PC-9 (cell line): ENCODE results near the gene CDKN1A. TPM values are rescaled to one million over a fixed set of nuclear protein-coding genes. Genes with fewer than 3 reads are reported as not detected.

Experiments used
- BruUV-seq: library from RNA; stranded (reverse); fragments of 400-500 nt; replicated peaks from 2 replicates; lab custom pipeline; 2021; lab: Mats Ljungman, UMichigan
- CTCF ChIA-PET: fragments of 300-600 bp; sonication (Branson Sonifier 250); formaldehyde crosslinking; loops from one replicate; lab custom pipeline; 2022; ENCODE audit warnings: antibody characterized with exemption; lab: Charles Lee
- POLR2A ChIA-PET: fragments of 300-600 bp; sonication (Branson Sonifier 250); formaldehyde crosslinking; loops from one replicate; lab custom pipeline; 2022; ENCODE audit warnings: antibody characterized with exemption; ENCODE audit not compliant: unreplicated experiment; lab: Charles Lee
- DNase-seq, 2 experiments: peaks; one replicate each; pipeline versions ENCODE4 v3.0.0 to v3.0.0-alpha.2; 2015 to 2022; ENCODE audit warnings: mixed read lengths in 1 of 2
- H2AFZ ChIP-seq: fragments of 200-600 bp; sonication (generic); 2 replicates; pipeline ENCODE4 v1.8.1; 2017; ENCODE audit warnings: antibody characterized with exemption
- H3F3A ChIP-seq: fragments of 200-600 bp; sonication (generic); 2 replicates; pipeline ENCODE4 v1.8.1; 2017; ENCODE audit warnings: antibody characterized with exemption, mild to moderate bottlenecking, low read depth; ENCODE audit not compliant: insufficient read depth
- H3K27ac ChIP-seq: fragments of 200-600 bp; sonication (generic); 2 replicates; pipeline ENCODE4 v1.6.1; 2016; ENCODE audit warnings: mixed run types
- H3K27me3 ChIP-seq: fragments of 200-600 bp; sonication (generic); 2 replicates; pipeline ENCODE4 v1.6.1; 2016; ENCODE audit warnings: low read depth, mixed run types; ENCODE audit not compliant: insufficient read depth
- H3K36me3 ChIP-seq: fragments of 200-600 bp; sonication (generic); 2 replicates; pipeline ENCODE4 v1.6.1; 2016; ENCODE audit warnings: low read depth, mixed run types
- H3K4me1 ChIP-seq: fragments of 200-600 bp; sonication (generic); replicated peaks from 2 replicates; pipeline ENCODE4 v1.6.1; 2016; ENCODE audit warnings: mixed run types; ENCODE audit not compliant: insufficient read depth
- H3K4me2 ChIP-seq: fragments of 200-600 bp; sonication (generic); 2 replicates; pipeline ENCODE4 v1.6.1; 2017; ENCODE audit warnings: mixed run types
- H3K4me3 ChIP-seq: fragments of 200-600 bp; sonication (generic); 2 replicates; pipeline ENCODE4 v1.6.1; 2016; ENCODE audit warnings: mixed run types
- H3K79me2 ChIP-seq: fragments of 200-600 bp; sonication (generic); 2 replicates; pipeline ENCODE4 v1.6.1; 2017; ENCODE audit warnings: low read depth, mixed run types
- H3K9me2 ChIP-seq: fragments of 200-600 bp; sonication (generic); 2 replicates; pipeline ENCODE4 v1.8.1; 2017; ENCODE audit warnings: mild to moderate bottlenecking; ENCODE audit not compliant: insufficient read depth
- H3K9me3 ChIP-seq: fragments of 200-600 bp; sonication (generic); 2 replicates; pipeline ENCODE4 v1.8.1; 2016; ENCODE audit warnings: low read depth; ENCODE audit not compliant: insufficient read depth
- H4K20me1 ChIP-seq: fragments of 200-600 bp; sonication (generic); 2 replicates; pipeline ENCODE4 v1.8.1; 2017; ENCODE audit not compliant: insufficient read depth
- CTCF ChIP-seq: fragments of 200-600 bp; sonication (generic); conservative IDR thresholded peaks from 2 replicates; pipeline ENCODE4 v1.6.1; 2017; ENCODE audit warnings: mixed run types, antibody characterized with exemption, mild to moderate bottlenecking, moderate library complexity
- EZH2 ChIP-seq: fragments of 200-600 bp; sonication (generic); IDR thresholded peaks from 2 replicates; pipeline ENCODE4 v1.8.0; 2017; ENCODE audit warnings: antibody characterized with exemption, low read depth
- intact Hi-C: fragments of 100-400 bp; cut with micrococcal nuclease; formaldehyde crosslinking; loops from one replicate; pipeline ENCODE4 v1.10.0; 2022; ENCODE audit not compliant: unreplicated experiment
- total RNA-seq: library from RNA; stranded (reverse); gene quantifications from 2 replicates; pipeline ENCODE4 v1.2.3, GENCODE V29; 2021

The CDKN1A gene
- total RNA-seq, 1 experiment from 2014 or later, result 14.8 TPM

- Histone ChIP-seq H3F3A (no peaks in the 10 kb centered on the region), H3K9me2 (no peaks in the 10 kb centered on the region), H3K4me1 (no peaks in the 10 kb centered on the region), H3K27me3 (no peaks in the 10 kb centered on the region), H3K79me2 (no peaks in the 10 kb centered on the region), H3K9me3 (no peaks in the 10 kb centered on the region), H3K4me2 (no peak overlapping the region), H3K4me3 (no peak overlapping the region), H3K36me3 (no peaks in the 10 kb centered on the region), H2AFZ (no peak overlapping the region), H3K27ac (no peak overlapping the region), H4K20me1 (no peaks in the 10 kb centered on the region)
- CTCF ChIA-PET, result no interaction called here
- DNase-seq, result no peak
- POLR2A ChIA-PET, result no interaction called here
- TF ChIP-seq EZH2 (no peak), CTCF (no peak)
- intact Hi-C loops, result no loop called here
- no TSS peak for BruUV-seq
Observed at GRCh38 chr6:36731622-36732310, 53.3 kb downstream of the CDKN1A start.

DNA sequence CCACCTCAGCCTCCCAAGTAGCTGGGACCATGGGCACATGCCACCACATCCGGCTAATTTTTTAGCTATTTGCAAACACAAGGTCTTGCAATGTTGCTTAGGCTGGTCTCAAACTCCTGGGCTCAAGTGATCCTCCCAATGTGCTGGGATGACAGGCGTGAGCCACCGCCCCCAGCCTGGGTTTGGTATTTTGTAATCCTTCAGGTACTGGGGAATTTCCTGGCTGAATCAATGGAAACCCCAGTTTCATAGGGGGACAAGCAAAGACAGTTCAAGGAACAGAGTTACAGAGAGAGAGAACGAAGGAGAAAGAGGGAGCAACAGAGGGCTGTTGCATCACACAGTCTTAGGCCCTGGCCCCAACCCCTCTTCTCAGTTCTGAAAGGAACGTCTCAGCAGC lies 54.8 kb downstream of the CDKN1A start:
- no peaks in the 10 kb centered on the region for H3K27me3 ChIP-seq
- no peak overlapping the region for H3K27ac ChIP-seq
- no peaks in the 10 kb centered on the region for H3K79me2 ChIP-seq
- CTCF ChIA-PET, result no interaction called here
- no peaks in the 10 kb centered on the region for H3K4me1 ChIP-seq
- H4K20me1 ChIP-seq, result no peaks in the 10 kb centered on the region
- no peak overlapping the region for H2AFZ ChIP-seq
- H3K9me2 ChIP-seq, result no peaks in the 10 kb centered on the region
- no peak overlapping the region for H3K4me2 ChIP-seq
- no peak for TF ChIP-seq EZH2
- TF ChIP-seq CTCF, result no peak
- POLR2A ChIA-PET, result no interaction called here
- no TSS peak for BruUV-seq
- no peak overlapping the region for H3K4me3 ChIP-seq
- no peaks in the 10 kb centered on the region for H3F3A ChIP-seq
- H3K36me3 ChIP-seq, result no peaks in the 10 kb centered on the region
- intact Hi-C loops, result no loop called here
- H3K9me3 ChIP-seq, result no peaks in the 10 kb centered on the region
- no peak for DNase-seq

DNA sequence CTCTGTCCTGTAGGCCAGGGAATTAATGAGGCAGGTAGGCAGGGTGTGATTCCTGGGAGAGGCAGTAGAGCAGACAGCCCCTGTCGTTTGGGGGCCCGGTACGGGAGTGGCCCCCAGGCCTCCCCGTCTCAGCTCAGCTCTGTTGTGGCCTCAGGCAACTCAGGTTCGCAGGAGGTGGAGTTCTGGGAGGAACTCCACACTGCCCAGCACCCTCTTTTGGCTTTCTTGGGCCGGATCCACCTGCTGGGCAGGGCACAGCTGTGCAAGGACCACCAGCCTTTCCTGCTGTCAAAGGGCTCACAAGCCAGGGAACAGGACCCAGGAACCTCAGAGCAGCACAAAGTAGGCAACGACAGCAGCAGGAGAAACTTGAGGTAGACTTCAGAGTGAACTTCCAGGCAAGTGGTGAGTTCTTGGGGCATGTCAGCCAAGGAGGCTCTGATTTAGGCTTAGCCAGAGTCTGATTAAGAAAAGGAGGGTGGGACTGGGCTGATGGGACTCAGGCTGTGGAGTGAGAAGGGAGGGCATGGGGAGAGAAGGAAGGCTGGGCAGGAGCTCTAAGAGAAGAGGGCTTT lies 56.1 kb downstream of the CDKN1A start:
- intact Hi-C loops, result no loop called here
- no peaks in the 10 kb centered on the region for H3K36me3 ChIP-seq
- no peak overlapping the region for H3K27ac ChIP-seq
- no peaks in the 10 kb centered on the region for H4K20me1 ChIP-seq
- no peak for TF ChIP-seq CTCF
- no peak for TF ChIP-seq EZH2
- H3K4me2 ChIP-seq, result no peak overlapping the region
- POLR2A ChIA-PET, result interaction anchor here (0.6 kb wide), 1 partner anchor 307 kb away, joined by 5 read pairs; no protein-coding TSS in a partner anchor
- H3K79me2 ChIP-seq, result no peaks in the 10 kb centered on the region
- CTCF ChIA-PET, result interaction anchor here (0.7 kb wide), 1 partner anchor 348 kb away, joined by 8 read pairs; no protein-coding TSS in a partner anchor
- H3K4me1 ChIP-seq, result no peaks in the 10 kb centered on the region
- H3K27me3 ChIP-seq, result no peaks in the 10 kb centered on the region
- no peak overlapping the region for H2AFZ ChIP-seq
- no peak for DNase-seq
- H3K9me3 ChIP-seq, result no peaks in the 10 kb centered on the region
- no TSS peak for BruUV-seq
- H3K4me3 ChIP-seq, result no peak overlapping the region
- H3K9me2 ChIP-seq, result no peaks in the 10 kb centered on the region
- H3F3A ChIP-seq, result no peaks in the 10 kb centered on the region
